Kidney epithelial cell (primary cell): ENCODE data around the gene ZNF423. TPM values are rescaled to one million over a fixed set of nuclear protein-coding genes. Genes with fewer than 3 reads are reported as not detected.

Experiments used
- DNase-seq: peaks from one replicate; pipeline ENCODE4 v3.0.0-alpha.2; 2010; ENCODE audit warnings: low read depth
- H3K27me3 ChIP-seq: 2 replicates; pipeline ENCODE4 v1.6.0; 2011; ENCODE audit warnings: low read length; ENCODE audit not compliant: control insufficient read depth, insufficient read depth
- H3K36me3 ChIP-seq: 2 replicates; pipeline ENCODE4 v1.5.1; 2011; ENCODE audit warnings: low read length; ENCODE audit not compliant: control insufficient read depth, insufficient read depth
- H3K4me3 ChIP-seq: 2 replicates; pipeline ENCODE4 v1.5.1; 2011; ENCODE audit warnings: low read depth, mild to moderate bottlenecking, control low read depth, low read length
- CTCF ChIP-seq: IDR thresholded peaks from 2 replicates; pipeline ENCODE4 v1.5.1; 2011; ENCODE audit warnings: mild to moderate bottlenecking, moderate library complexity, low read length, control low read depth, inconsistent platforms; ENCODE audit not compliant: insufficient read depth, poor library complexity, severe bottlenecking
- total RNA-seq: library from RNA; depleted of rRNA; stranded (reverse); fragments of >200 nt; gene quantifications from 2 replicates; pipeline ENCODE4 v1.2.3, GENCODE V29; 2015

The ZNF423 gene
- total RNA-seq, 1 donor from 2014 or later = 3.6 TPM

- TF ChIP-seq CTCF = no peak
Observed at GRCh38 chr16:49789616-49790015, 66.3 kb downstream of the ZNF423 start.

GRCh38 chr16:49788986-49789385, 66.9 kb downstream of the ZNF423 start:
- DNase-seq = no peak
- Histone ChIP-seq H3K36me3 (no peaks in the 10 kb centered on the region), H3K27me3 (no peaks in the 10 kb centered on the region), H3K4me3 (no peak overlapping the region)
- no peak for TF ChIP-seq CTCF

More at GRCh38 chr16:49789616-49790015, 66.3 kb downstream of the ZNF423 start:
- no peak overlapping the region for H3K4me3 ChIP-seq
- no peaks in the 10 kb centered on the region for H3K27me3 ChIP-seq
- DNase-seq = no peak
- H3K36me3 ChIP-seq = no peaks in the 10 kb centered on the region

- no peaks in the 10 kb centered on the region for H3K36me3 ChIP-seq
- TF ChIP-seq CTCF = no peak
- DNase-seq = no peak
- H3K4me3 ChIP-seq = no peak overlapping the region
- H3K27me3 ChIP-seq = no peaks in the 10 kb centered on the region
Observed at GRCh38 chr16:49788572-49788971, 67.3 kb downstream of the ZNF423 start.

- TF ChIP-seq CTCF = no peak
- Histone ChIP-seq H3K27me3 (no peaks in the 10 kb centered on the region), H3K4me3 (no peak overlapping the region), H3K36me3 (no peaks in the 10 kb centered on the region)
- no peak for DNase-seq
Observed at GRCh38 chr16:49786926-49787557, 68.9 kb downstream of the ZNF423 start.

- H3K4me3 ChIP-seq = no peak overlapping the region
- no peaks in the 10 kb centered on the region for H3K27me3 ChIP-seq
- no peak for TF ChIP-seq CTCF
- no peak for DNase-seq
- H3K36me3 ChIP-seq = no peaks in the 10 kb centered on the region
Observed at GRCh38 chr16:49785970-49786369, 69.9 kb downstream of the ZNF423 start.

- Histone ChIP-seq H3K4me3 (no peak overlapping the region), H3K36me3 (no peaks in the 10 kb centered on the region), H3K27me3 (peaks cover 3% of the 10 kb centered on the region)
- TF ChIP-seq CTCF = no peak
- DNase-seq = no peak
Observed at GRCh38 chr16:49782405-49782804, 73.5 kb downstream of the ZNF423 start.
